Prostate gland (tissue), 2 donors: ENCODE results near the gene THYN1. TPM values are rescaled to one million over a fixed set of nuclear protein-coding genes. Genes with fewer than 3 reads are reported as not detected.
A peak's percentile ranks its signal among the peaks of the same experiment; 100 is the strongest.

Source experiments
- DNase-seq: peaks from one replicate; pipeline ENCODE4 v3.0.0-alpha.2; 2019; ENCODE audit warnings: low spot score
- H3K27ac ChIP-seq, 2 donors: fragments of 200-600 bp; sonication (generic); 2 replicates each; pipeline ENCODE4 v1.5.1; 2017 to 2019
- H3K27me3 ChIP-seq: fragments of 200-600 bp; sonication (generic); replicated peaks from 2 replicates; pipeline ENCODE4 v1.5.1; 2019; ENCODE audit not compliant: insufficient read depth
- H3K36me3 ChIP-seq, 2 donors: fragments of 200-600 bp; sonication (generic); 1 replicate in 1 of 2; 2 replicates in 1 of 2; pipeline versions ENCODE4 v1.5.1 to v1.8.1; 2017 to 2019
- H3K4me1 ChIP-seq: fragments of 200-600 bp; sonication (generic); replicated peaks from 2 replicates; pipeline ENCODE4 v1.5.1; 2019
- H3K4me3 ChIP-seq, 2 donors: fragments of 200-600 bp; sonication (generic); 2 replicates each; pipeline ENCODE4 v1.5.1; 2017 to 2019
- H3K9me3 ChIP-seq: fragments of 200-600 bp; sonication (generic); 2 replicates; pipeline ENCODE4 v1.5.1; 2017
- CTCF ChIP-seq, 4 experiments: fragments of 200-600 bp in 2 of 4; fragments of 450-650 bp in 2 of 4; sonication (generic) in 2 of 4; IDR thresholded peaks; 1 replicate in 3 of 4; 2 replicates in 1 of 4; pipeline ENCODE4 v1.5.1; 2016 to 2019; ENCODE audit warnings: antibody characterized with exemption in 4 of 4, mild to moderate bottlenecking in 2 of 4, moderate library complexity in 2 of 4
- POLR2A ChIP-seq: fragments of 450-650 bp; IDR thresholded peaks from one replicate; pipeline ENCODE4 v1.6.1; 2016; ENCODE audit warnings: antibody characterized with exemption, mild to moderate bottlenecking
- POLR2AphosphoS5 ChIP-seq: sonication (generic); formaldehyde crosslinking; IDR thresholded peaks from one replicate; pipeline ENCODE4 v1.6.1; 2017; ENCODE audit warnings: antibody characterized with exemption
- WGBS: methylation state at CpG from one replicate; pipeline ENCODE4 v1.1.5; 2018; 5-methylcytosine and 5-hydroxymethylcytosine counted together
- intact Hi-C: fragments of 100-400 bp; cut with DNase I; formaldehyde crosslinking; loops from one replicate; pipeline ENCODE4 v1.14.2; 2022
- total RNA-seq, 2 donors: library from RNA; depleted of rRNA; stranded (reverse); fragments of >200 nt; gene quantifications; one replicate each; pipeline ENCODE4 v1.1.0, GENCODE V29; 2016

Gene THYN1
- total RNA-seq, 2 donors from 2014 or later = 48.5 to 59.7 TPM

- intact Hi-C loops = loop anchor here (10.0 kb wide), 1 partner anchor 110 kb away; the partner anchor contains the start of gene GLB1L2
- H3K27ac ChIP-seq = peak overlapping the region; percentile 91 to 92
- no peaks in the 10 kb centered on the region for H3K9me3 ChIP-seq
- peaks cover 11% of the 10 kb centered on the region for H3K4me1 ChIP-seq
- H3K36me3 ChIP-seq = no peaks in the 10 kb centered on the region
- peak; percentile 77 for TF ChIP-seq POLR2AphosphoS5
- no peak for TF ChIP-seq CTCF (IDR thresholded peaks at IDR 0.05)
- H3K27me3 ChIP-seq = no peaks in the 10 kb centered on the region
- under 1% methylated on average over 74 of the region's 93 CpGs for WGBS
- peak; percentile 81 for DNase-seq
- peak overlapping the region; percentile 81 to 98 for H3K4me3 ChIP-seq
Measured at GRCh38 chr11:134224710-134225664, 28.2 kb downstream of the THYN1 start.

- Histone ChIP-seq H3K27me3 (no peaks in the 10 kb centered on the region), H3K9me3 (no peaks in the 10 kb centered on the region), H3K4me3 (peak within 1 kb of the TSS; percentile 81 to 98), H3K4me1 (peaks cover 11% of the 10 kb centered on the region), H3K36me3 (no peaks in the 10 kb centered on the region), H3K27ac (peak within 1 kb of the TSS; percentile 91 to 92)
- intact Hi-C loops = loop anchor here (10.0 kb wide), 1 partner anchor 111 kb away; the partner anchor contains the start of gene GLB1L2
- TF ChIP-seq POLR2A (peak; percentile 86), POLR2AphosphoS5 (peak; percentile 83), CTCF (IDR thresholded peaks at IDR 0.05) (peak in 1 of 4 experiments; percentile 37)
- WGBS = under 1% methylated on average over 73 of the region's 89 CpGs
- peak; percentile 97 for DNase-seq
Measured at GRCh38 chr11:134223836-134224709, 29.1 kb downstream of the THYN1 start, which contains the start of the genes NCAPD3 and VPS26B. NCAPD3 (minus strand) TSS chr11:134223967; CDS start chr11:134223926, 41 bp downstream. VPS26B (plus strand) TSS chr11:134224671; CDS start chr11:134225123, 452 bp downstream.

GRCh38 chr11:134223121-134223520, 30.0 kb downstream of the THYN1 start:
- Histone ChIP-seq H3K27ac (peak overlapping the region in 1 of 2 donors; percentile 92), H3K4me3 (peak overlapping the region; percentile 81 to 98), H3K27me3 (no peaks in the 10 kb centered on the region), H3K36me3 (no peaks in the 10 kb centered on the region), H3K9me3 (no peaks in the 10 kb centered on the region), H3K4me1 (peaks cover 11% of the 10 kb centered on the region)
- TF ChIP-seq CTCF (IDR thresholded peaks at IDR 0.05) (no peak), POLR2AphosphoS5 (no peak), POLR2A (no peak)
- WGBS = 9% methylated on average over 5 of the region's 5 CpGs
- intact Hi-C loops = loop anchor here (10.0 kb wide), 1 partner anchor 112 kb away; the partner anchor contains the start of gene GLB1L2
- DNase-seq = no peak

GRCh38 chr11:134216816-134217215, 36.3 kb downstream of the THYN1 start:
- 94% methylated on average over 3 of the region's 3 CpGs for WGBS
- no peak overlapping the region for H3K4me3 ChIP-seq
- H3K27me3 ChIP-seq = no peaks in the 10 kb centered on the region
- no peak for DNase-seq
- H3K4me1 ChIP-seq = no peaks in the 10 kb centered on the region
- intact Hi-C loops = no loop called here
- no peak for TF ChIP-seq CTCF (IDR thresholded peaks at IDR 0.05)
- no peak for TF ChIP-seq POLR2AphosphoS5
- no peak for TF ChIP-seq POLR2A
- no peaks in the 10 kb centered on the region for H3K9me3 ChIP-seq
- peak overlapping the region in 1 of 2 donors; percentile 27 for H3K27ac ChIP-seq
- H3K36me3 ChIP-seq = no peaks in the 10 kb centered on the region
